GM18873 (cell line): ENCODE measurements around the gene TAS2R30.
"Not testable (repeated sequence)": the region's sequence is repeated elsewhere in the genome, so short reads cannot be mapped to it uniquely, and the experiment has no call there.

Experiments
- ATAC-seq: cut with Tn5 transposase; IDR thresholded peaks from one replicate; pipeline ENCODE4 v1.9.1; 2021; ENCODE audit warnings: mild to moderate bottlenecking, moderate library complexity, moderate number of reproducible peaks; ENCODE audit not compliant: unreplicated experiment, low FRiP score

Gene TAS2R30

DNA sequence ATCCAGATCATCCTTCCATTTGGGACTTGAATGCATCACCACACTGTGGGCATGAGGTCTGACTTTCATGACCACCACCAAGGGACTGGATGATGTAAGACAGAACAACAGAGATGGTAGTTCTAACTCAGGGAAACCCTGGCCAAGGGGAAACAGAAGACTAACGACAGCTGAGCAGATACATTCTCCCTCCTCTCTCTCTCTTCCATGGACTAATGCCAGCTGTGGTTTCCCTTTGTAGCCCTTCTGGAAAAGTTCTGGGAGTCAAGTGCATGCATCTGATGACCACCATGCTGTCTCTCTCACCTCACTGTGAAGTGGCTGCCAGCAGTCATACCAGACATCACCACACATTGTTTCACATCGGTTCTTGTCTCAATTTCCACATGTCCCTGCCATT, 3.4 kb downstream of the TAS2R30 start:
- no peak for ATAC-seq

GRCh38 chr12:11130382-11130781, 4.1 kb downstream of the TAS2R30 start:
- no peak for ATAC-seq

DNA sequence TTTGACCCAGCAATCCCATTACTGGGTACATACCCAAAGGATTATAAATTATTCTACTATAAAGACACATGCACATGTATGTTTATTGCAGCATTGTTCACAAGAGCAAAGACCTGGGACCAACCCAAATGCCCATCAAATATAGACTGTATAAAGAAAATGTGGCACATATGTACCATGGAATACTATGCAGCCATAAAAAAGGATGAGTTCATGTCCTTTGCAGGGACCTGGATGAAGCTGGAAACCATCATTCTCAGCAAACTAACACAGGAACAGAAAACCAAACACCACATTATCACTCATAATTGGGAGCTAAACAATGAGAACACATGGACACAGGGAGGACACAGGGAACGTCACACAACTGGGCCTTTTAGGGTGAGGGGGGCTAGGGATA, 20.3 kb downstream of the TAS2R30 start:
- not testable (repeated sequence) for ATAC-seq

- not testable (repeated sequence) for ATAC-seq
Observed at GRCh38 chr12:11111213-11111612, 23.2 kb downstream of the TAS2R30 start.

DNA sequence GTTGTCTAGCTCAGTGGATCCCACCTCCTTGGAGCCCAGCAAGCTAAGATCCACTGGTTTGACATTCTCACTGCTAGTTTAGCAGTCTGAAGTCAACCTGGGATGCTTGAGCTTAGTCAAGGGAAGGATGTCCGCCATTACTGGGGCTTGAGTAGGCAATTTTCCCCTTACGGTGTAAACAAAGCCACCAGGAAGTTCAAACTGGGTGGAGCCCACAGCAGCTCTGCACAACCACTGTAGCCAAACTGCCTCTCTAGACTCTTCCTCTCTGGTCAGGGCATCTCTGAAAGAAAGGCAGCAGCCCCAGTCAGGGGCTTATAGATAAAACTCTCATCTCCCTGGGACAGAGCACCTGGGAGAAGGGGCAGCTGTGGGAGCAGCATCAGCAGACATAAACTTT, 25.6 kb downstream of the TAS2R30 start:
- ATAC-seq: no peak

DNA sequence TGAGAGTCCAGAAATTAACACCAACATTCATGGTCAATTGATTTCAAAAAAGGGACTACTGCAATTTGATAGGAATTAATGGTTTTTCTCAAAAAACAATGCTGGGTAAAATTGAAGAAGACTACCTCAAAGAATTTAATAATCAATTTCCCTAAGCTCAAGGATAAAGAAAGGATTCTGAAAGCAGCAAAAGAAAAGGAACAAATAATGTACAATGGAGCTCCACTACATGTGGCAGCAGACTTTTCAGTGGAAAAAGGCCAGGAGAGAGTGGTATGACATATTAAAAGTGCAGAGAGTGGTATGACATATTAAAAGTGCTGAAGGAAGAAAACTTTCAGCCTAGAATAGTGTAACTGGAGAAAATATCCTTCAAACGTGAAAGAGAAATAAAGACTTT, 26.7 kb downstream of the TAS2R30 start:
- no peak for ATAC-seq

GRCh38 chr12:11106288-11106687, 28.2 kb downstream of the TAS2R30 start:
- ATAC-seq: no peak

GRCh38 chr12:11105546-11105945, 28.9 kb downstream of the TAS2R30 start:
- ATAC-seq: no peak

- ATAC-seq: not testable (repeated sequence)
Observed at GRCh38 chr12:11094910-11095309, 39.5 kb downstream of the TAS2R30 start.

DNA sequence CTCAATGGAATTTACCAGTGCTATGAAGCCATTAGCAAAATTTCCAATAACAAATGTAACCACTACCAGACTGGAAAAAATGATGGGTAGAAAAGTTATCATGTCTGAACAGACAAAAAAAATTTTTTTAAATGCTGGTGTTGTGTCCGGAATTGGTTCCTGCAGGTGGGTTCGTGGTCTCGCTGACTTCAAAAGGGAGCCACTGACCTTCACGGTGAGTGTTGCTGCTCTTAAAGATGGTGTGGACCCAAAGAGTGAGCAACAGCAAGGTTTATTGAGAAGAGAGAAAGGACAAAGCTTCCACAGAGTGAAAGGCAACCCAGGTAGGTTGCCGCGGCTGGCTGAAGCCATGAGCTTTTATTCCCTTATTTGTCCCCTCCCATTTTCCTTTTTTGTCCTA, 42.3 kb downstream of the TAS2R30 start, which contains the start of gene TAS2R43:
Gene TAS2R43, minus strand, starts transcription at position 186 of the 400 bp plus-strand sequence. Its CDS starts 84 bp downstream, at position 102.
- no peak for ATAC-seq

DNA sequence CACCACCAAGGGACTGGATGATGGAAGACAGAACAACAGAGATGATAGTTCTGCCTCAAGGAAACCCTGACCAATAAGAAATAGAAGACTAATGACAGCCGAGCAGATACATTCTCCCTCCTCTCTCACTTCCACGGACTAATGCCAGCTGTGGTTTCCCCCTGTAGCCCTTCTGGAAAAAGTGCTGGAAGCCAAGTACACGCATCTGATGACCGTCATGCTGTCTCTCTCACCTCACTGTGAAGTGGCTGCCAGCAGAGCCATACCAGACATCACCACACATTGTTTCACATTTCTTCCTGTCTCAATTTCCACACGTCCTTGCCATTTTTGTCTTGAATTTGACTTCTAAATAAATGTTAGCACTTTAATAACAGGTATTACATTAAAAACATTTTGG, 45.2 kb downstream of the TAS2R30 start:
- no peak for ATAC-seq

GRCh38 chr12:11085419-11085818, 49.0 kb downstream of the TAS2R30 start:
- no peak for ATAC-seq
